HG02884 (cell line): ENCODE data around the gene FTO.

Experiments
- ATAC-seq: cut with Tn5 transposase; IDR thresholded peaks from one replicate; pipeline ENCODE4 v1.9.1; 2021; ENCODE audit warnings: mild to moderate bottlenecking, moderate library complexity; ENCODE audit not compliant: unreplicated experiment

FTO gene

DNA sequence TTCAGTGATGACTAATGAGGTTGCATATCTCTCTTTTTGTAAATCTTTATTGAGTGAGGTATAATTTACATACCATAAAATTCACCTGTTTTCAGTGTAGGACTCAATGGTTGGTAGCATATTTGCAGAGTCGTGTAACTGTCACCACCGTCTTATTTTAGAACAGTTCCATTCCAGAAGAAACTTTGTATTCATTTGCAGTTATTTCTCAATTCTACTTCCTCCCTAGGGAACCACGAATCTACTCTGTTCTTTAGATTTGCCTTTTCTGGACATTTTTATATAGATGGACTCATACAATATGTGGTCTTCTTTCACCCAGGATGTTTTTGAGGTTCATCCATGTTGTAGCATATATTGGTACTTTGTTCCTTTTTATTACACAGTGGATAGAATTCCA, 3.7 kb downstream of the FTO start:
- no peak for ATAC-seq

DNA sequence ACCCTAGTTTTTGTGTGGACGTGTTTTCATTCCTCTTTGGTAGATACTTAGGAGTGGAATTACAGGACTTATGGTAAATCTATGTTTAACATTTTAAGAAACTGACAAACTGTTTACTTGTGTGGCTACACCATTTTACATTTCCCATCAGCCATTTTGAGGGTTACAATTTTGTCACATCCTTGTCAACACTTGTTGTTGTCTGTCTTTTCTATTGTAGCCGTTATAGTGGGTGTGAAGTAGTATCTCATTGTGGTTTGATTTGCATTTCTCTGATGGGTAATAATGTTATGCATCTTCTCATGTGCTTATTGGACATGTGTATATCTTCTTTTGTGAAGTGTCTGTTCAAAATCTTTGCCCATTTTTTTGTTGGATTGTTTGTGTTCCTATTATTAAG, 4.5 kb downstream of the FTO start:
- no peak for ATAC-seq

DNA sequence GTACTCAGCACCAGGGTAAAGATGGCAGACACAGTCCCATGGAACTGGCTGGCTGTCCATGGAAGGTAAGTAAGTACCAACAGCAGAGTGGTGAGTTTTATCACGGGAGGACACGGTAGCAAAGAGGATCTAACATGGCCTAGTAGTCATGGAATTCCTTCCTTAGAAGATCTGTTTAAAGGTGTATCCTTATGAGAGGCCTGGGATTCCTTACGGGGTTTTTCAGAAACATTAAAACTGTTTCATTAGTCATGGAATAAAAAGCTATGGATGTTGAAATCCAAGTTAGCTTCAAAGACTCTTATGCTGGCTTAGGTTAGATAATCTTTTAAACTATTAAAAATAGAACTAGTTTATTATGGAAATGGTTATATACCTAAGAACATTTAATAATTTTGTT, 7.4 kb downstream of the FTO start:
- no peak for ATAC-seq

DNA sequence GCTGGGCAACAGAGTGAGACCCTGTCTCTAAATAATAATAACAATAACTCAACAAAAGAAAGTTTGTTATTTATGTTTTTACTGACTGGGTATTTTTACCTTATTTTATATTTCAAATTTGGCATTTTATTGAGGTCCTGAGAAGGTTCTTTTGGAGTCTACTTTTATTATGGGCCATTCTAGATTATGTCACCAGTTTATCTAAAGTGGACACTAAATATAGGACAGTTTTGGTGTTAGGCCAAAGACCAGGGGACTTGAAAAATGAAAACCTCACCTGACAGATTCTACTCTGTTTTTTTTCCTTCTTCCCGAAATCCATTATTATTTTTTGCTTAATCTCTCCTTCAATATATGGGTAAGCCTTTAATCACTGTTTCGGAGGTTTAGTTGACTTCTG, 8.1 kb downstream of the FTO start:
- no peak for ATAC-seq

DNA sequence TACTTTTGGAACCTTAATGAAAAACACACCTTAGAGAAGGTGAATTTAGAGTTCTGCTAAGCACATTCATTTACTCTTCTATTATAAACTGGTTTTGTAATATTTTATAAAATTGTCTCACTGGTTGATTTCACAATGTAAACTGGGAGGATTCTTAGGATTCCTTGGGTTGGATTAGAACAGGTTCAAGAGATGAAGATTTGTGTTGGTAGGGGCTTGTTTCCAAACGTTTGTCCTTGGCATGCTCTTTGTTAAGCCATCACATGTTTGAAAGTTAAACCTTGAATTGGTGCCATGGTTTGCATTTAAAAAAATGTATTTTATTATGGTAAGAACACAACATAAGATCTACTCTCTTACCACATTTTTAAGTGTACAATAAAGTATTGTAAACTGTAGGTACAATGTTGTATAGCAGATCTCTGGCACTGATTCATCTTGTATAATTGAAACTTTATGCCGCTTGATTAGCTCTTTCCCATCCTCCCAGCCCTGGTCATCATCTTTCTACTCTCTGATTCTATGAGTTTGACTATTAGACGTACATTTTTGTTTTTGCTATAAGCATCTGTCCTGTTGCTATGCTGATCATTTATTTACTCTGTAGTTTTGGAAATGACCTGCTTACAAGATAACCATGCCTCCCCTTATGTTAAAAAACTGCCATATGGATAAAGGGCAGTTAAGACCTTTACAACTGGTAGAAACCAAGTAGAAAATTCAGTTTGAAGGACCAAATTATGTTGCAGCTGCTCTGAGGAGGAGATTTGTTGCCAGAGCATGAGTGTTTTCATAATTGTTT, 9.6 kb downstream of the FTO start:
- ATAC-seq, result no peak

DNA sequence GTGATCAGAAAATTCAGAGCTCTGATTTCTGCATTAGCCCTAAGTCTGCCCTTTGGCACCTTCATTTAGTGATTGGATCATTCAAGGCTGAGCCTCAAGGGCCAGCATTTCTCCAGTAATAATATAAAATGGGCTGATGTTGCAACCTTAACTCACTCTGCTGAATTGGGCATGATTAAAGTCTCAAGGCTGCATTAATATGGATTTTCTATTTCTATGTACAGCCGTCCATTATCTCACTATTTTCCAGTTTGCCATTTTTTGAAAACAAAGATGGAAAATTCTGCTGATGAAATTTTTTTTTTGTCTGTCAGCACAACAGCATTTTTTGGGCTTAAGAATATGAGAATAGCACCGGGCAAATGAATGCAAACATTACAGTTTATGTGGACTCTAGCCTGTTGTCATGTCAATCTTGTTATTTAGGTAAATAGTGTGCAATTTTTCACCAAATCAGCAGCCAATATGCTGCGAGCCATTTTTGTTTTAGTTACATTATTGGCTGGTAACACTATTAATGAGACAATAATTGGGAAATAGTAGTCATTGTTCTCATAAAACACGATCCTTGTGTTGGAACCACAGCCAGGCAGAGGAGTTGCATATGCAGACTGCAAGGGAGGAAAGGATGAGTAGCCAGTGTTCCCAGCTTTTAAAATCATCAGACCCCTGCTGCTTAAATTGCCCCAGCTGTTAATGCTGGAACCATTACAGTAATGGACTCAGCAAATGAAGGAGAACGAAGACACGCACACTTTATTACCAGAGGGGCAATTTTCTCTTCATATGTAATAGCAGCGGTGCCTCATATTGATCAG, 10.5 kb downstream of the FTO start:
- ATAC-seq, result no peak

DNA sequence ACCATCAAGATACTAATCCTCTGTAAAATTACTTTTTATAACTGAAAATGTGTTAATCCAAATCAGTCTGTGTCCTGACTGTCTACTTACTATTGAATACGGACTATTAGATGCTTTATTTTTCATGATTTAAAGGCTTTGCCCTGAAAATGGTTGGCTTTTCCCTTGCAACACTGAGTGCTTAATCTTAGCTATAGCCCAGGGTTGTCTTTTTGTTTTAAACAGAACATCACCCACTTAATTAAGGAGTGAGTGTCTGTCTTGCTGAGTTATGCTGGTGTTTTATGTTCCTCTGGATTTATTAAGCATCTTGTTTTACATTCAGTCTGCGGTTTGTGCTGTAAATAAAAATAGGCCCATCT, 11.0 kb downstream of the FTO start:
- ATAC-seq, result no peak

DNA sequence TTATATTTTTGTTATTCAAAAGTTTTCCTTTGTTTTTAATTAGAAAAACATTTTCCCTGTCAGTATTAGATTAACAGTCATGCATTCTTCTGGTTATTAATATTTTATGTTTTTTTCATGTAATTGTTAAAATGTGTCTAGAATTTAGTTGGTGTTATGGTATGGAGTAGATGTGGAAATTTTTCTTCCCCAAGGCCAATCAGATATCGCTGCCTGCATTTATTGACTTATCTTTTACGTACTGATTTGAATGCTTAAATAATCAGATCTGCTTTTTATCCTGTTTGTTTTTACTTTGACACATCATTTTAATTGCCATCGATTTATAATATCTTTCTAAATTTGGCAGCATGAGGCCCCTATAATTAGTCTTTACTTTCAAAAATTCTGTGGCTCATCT, 13.6 kb downstream of the FTO start:
- no peak for ATAC-seq

DNA sequence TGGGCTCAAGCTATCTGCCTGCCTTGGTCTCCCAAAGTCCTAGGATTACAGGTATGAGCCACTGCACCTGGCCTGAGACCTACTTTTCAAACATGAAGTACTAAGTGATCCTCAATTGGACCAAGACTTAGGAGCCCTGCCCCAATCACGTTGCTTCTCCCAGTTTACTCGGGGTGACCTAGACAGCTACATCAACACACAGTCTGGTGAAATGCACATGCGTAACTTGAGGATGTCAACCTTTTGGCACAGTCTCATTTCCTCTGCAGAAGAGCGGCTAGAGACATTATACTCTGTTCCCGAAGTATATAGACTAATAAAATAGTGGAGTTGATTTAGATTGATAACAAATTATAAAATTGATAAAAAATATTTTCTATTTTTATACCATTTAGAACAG, 17.1 kb downstream of the FTO start:
- no peak for ATAC-seq

DNA sequence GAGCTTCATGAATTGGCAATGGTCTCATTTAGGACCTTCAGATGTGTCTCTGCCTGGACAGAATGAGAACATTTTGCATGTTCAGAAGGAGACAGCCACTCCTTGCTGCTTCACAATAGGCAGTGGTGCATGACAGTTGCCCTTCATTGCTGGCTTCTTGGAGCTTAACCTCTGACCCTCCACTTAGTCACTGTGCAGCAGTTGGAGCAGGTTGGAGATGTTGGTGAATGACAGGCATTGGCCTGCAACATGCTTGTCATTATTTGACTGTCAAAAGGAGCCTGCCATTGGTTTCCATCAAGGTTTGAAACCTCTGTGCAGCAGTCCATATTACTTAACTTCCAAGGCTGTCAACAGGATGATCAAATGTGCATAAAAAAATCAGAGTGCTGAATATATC, 22.7 kb downstream of the FTO start:
- ATAC-seq, result no peak

DNA sequence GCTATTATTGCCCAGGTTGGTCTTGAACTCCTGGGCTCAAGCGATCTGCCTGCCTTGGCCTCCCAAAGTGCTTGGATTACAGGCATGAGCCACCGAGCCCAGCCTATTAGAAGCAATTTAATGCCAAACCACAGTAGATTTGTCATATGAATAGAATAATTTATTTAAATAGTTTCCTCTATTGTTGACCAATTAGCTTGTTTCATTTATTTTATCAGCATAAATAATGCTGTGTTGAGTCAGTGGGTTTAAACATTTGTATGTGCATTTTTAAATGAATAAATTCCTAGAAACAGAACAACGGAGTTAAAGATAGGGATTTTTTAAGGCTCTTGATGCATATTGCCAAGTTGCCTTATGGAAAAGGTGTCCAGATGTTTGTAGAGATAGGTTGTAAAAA, 26.7 kb downstream of the FTO start:
- ATAC-seq, result no peak

DNA sequence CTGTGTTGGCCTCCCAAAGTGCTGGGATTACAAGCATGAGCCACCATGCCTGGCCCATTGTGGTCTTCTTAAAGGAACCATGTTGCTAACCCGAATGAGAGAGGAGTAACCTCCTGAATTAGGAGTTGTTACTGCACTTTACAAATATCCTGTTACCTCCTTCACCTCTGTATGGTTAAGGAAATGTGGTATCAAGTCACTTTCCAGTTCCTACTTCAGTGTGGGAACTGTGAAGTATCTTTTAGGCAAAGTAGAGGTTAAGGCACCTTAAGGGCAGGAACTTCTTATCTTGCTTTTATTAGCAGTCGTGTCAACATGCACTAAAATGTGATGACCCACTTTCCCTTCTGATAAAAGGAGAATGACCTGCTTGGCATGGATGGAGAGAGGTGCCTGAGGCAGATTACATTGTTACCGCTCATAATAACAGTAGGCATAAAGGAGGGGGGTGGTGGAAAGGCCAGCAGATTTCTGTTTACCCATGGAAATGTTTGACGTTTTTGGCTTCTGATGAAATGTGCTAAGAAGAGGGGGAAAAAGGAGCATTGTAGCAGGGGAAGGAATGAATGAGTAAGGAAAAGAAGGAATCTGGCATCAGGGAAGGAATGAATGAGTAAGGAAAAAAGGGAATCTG, 28.5 kb downstream of the FTO start:
- no peak for ATAC-seq

DNA sequence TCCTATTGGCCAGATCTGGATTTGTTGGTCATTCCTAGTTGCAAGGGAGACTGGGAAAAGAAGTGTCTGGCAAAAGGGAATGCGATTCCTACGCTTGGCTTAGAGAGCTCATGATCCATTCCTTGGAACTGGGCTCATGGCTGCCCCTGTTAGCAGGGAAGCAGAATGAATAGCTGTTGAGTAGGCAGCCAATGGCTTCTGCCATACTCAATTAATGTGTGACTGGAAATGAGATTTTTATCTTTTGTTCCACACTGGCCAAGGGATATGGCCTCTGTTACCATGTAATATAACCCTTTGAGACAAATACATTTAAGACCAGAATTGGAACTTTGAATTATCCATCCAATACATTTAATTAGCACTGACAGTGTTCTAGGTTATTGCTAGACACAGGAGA, 31.0 kb downstream of the FTO start:
- ATAC-seq, result no peak

DNA sequence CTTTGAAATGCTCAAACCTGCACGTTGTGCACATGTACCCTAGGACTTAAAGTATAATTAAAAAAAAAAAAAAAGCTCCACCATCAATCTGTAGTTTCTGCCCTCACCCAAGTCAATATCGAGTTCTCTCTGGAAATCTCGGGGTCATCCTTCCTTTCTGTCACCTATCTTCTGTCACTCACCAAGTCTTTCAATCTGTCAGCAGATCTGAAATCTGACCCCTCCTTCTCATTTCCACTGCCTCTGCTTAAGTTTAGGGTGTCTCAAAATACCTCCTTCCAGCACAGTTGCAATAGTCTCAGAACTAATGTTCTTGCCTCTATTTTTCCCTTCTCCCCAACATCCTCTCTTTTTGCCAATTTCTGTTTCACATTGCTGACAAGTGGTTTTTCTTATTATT, 32.3 kb downstream of the FTO start:
- ATAC-seq, result no peak

DNA sequence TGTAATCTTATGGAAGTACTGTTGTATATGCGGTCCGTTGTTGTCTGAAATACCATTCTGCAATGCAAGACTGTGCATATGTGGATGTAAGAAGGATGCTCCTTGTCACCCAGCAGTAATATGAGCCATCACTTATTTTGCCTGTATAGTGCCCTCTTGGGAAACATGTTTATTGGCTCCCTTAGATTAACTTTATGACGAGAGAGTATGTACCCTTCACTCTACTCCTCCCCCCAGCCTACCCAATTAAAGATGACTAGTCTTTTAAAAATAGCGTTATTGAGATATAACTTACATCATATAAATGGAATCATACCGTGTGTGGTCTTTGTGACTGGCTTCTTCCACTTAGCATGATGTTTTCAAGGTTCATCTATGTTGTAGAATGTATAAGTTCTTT, 33.6 kb downstream of the FTO start:
- no peak for ATAC-seq

DNA sequence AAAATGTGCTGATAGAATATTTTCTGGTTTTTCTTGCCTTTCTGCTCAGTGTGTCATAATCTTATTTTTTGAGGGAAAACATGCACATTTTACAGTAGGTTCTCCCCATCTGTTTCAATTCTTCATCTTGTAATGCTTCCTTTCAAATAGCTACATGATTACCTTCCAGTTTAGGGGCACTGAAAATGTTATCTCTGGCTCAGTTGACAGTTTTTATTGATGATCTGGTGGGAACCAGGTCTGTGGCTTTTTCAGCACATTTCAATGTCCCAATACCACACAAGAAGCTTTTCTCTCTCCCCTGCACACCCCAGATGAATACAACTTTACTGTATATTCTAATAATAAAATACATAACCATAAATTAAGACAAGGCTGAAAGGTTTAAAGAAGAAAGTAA, 36.5 kb downstream of the FTO start:
- ATAC-seq, result no peak

DNA sequence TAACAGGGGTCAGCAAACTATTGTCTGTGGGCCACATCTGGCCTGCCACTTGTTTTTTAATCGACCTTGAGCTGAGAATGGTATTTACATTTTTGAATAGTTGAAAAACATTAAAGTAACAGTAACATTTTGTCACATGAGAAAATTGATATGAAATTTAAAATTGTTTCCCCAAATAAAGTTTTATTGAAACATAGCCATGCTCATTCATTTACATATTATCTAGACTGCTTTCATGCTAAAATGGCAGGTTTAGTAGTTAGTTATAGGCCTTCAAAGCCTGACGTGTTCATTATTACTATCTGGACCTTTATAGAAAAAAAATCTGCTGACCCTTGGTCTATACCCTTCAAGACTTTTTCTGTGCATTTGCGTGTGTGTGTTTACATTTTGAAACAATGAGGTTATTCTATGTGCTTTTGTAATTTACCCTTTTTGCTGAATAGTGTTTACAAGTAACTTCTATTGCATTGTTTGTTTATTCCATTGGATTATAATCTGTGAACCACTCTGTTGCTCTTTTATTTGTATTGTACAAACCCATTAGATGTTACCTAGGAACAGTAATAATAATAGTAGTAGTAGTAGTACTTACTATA, 37.1 kb downstream of the FTO start:
- no peak for ATAC-seq

DNA sequence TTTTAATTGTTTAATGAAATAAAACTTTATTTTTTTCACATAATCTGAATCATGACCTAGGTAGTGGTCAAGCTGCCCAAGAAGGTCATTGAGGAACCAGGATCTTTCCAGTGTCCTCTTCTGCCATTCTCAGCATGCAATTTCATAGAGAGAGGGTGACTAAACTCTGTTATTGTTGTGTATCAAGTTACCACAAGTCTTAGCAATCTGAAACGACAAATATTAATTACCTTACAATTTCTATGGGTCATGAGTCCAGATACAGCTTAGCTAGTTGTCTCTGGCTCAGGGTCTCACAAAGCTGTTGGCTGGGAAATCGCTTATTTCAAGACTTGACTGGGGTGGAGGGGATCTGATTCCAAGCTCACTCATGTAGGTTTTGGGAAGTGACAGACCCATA, 37.6 kb downstream of the FTO start:
- ATAC-seq, result no peak

DNA sequence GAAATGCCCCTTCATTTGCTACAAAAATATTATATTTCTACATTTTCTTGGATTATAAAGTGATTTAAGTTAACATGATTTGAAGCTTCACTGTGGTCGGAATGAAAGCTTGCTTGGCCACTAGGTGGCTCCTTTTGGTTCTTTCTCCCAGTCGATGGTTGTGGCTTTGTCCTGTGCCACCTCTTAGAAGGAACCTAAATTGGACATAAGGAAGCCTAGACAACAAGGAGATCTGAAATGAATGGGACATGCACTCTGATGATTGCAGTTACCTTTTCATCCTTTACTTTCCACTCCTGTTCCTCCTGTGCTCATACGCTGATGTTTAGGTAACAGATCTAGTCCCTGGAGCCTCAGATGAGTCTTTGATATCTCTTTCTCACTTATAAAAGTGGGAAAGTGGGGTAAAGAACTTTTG, 39.2 kb downstream of the FTO start:
- ATAC-seq, result no peak

DNA sequence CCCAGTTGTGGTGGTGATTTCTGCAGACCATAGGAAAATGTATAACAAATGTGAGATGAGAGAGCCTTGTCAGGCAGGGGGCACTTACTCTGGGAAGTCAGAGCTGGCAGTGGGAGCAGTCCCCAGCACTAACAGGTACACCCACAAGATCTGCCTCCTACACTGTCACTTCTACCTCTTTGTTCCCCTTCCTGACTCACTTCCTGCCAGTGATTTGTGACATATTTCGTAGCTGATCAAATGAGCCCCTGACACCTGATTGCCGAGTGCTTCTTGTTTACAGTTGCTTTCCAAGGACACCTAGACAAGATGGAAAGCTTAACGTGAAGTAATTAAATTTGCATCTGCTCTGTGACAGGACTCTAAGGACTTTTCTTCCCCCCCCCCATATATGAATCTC, 40.5 kb downstream of the FTO start:
- no peak for ATAC-seq

DNA sequence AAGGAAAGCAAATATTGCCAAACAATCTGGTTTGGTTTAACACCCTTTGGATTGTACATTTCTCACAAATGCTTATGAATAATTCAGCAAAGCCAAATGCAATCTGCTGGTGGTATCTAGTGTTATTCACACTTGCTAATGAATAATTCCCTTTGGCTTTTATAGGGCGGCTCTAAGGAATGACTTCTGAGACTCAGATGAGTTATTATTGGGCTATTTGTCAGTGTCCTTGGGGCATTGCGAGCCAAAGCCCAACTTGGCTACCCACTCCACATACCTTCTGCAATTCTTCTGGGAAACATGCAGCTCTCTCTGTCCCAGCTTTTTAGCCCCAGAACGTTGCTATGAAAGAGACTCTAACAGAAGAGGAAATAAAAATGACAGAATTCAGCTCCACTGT, 41.1 kb downstream of the FTO start:
- no peak for ATAC-seq
